ENCODE data around the gene ATP2A2. TPM values are rescaled to one million over a fixed set of nuclear protein-coding genes. Genes with fewer than 3 reads are reported as not detected.

Gene ATP2A2
- polyA plus RNA-seq, 1 donor (not counting 4 experiments of a cell fraction or from before 2014, with no cell fraction given): 127 TPM

DNA sequence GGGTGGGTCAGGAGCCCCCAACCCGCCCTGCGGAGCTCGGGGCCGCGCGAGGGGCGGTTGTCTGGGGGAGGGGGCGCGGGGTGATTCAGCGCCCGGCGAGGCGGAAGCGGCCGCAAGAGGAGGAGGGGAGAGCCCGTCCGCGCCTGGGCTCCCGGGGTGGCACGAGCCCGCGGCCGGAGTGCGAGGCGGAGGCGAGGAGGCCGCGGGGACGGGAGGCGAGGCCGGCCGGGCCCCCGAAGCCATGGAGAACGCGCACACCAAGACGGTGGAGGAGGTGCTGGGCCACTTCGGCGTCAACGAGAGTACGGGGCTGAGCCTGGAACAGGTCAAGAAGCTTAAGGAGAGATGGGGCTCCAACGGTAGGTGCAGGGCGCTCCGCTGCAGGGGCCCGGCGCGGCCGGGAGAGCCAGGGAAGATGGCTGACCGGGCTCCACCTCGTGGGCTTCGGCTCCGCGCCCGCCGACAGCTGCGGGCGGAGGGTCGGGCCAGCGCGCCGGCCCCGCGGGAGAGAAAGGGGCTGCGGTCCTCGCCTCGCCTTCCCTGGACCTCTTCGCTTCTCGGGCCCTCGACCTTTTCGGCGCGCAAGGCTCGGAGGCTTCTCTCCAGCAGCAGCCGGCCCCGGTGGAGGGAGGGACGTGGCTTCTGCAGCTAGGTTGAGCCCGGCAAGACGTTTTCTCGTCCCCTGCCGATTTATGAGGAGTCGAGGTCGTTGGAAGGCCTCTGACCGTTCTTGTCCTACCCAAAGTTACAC, 677 bp downstream of the ATP2A2 start:
- FAIRE-seq (no peak), DNase-seq (ENCODE audit: low read depth, low spot score) (no peak)
- Histone ChIP-seq H3K79me2 (ENCODE audit: control insufficient read depth, insufficient read depth, low read length) (peaks cover 55% of the 10 kb centered on the region), H3K4me2 (ENCODE audit: control insufficient read depth, extremely low read depth, insufficient read depth, low read depth, low read length) (peak overlapping the region; percentile 100), H3K27me3 (ENCODE audit: control insufficient read depth, extremely low read depth, insufficient read depth, low read length) (no peaks in the 10 kb centered on the region), H3K4me1 (ENCODE audit: control insufficient read depth, extremely low read depth, insufficient read depth, low read length) (peaks cover 47% of the 10 kb centered on the region), H3K36me3 (ENCODE audit: control insufficient read depth in 2 of 2, extremely low read depth in 1 of 2, insufficient read depth in 2 of 2, low read length in 2 of 2) (peaks cover 3 to 23% of the 10 kb centered on the region in 2 experiments), H3K9ac (ENCODE audit: control insufficient read depth, extremely low read depth, insufficient read depth, low read length) (peak overlapping the region; percentile 97), H3K9me3 (ENCODE audit: control insufficient read depth, low read depth, low read length) (no peaks in the 10 kb centered on the region), H4K20me1 (ENCODE audit: control insufficient read depth, extremely low read depth, insufficient read depth, low read length) (peaks cover 20% of the 10 kb centered on the region), H3K27ac (ENCODE audit: control insufficient read depth, insufficient read depth, low read length) (peak overlapping the region; percentile 92), H3K4me3 (ENCODE audit: control insufficient read depth in 2 of 3, extremely low read depth in 1 of 3, insufficient read depth in 2 of 3, low read depth in 1 of 3, low read length in 3 of 3) (peak overlapping the region; percentile 53 to 99 (median 82)), H2AFZ (ENCODE audit: control insufficient read depth, low read length) (no peak overlapping the region), H3K9me1 (ENCODE audit: control insufficient read depth, extremely low read depth, insufficient read depth, low read length) (no peaks in the 10 kb centered on the region)
- no peak for TF ChIP-seq EZH2 (IDR thresholded peaks at IDR 0.05; ENCODE audit: low read length)
- dilution Hi-C loops (cut with MboI; ENCODE audit: extremely low pct_ligation_motif_present, low sequenced_read_pairs): no loop called here

DNA sequence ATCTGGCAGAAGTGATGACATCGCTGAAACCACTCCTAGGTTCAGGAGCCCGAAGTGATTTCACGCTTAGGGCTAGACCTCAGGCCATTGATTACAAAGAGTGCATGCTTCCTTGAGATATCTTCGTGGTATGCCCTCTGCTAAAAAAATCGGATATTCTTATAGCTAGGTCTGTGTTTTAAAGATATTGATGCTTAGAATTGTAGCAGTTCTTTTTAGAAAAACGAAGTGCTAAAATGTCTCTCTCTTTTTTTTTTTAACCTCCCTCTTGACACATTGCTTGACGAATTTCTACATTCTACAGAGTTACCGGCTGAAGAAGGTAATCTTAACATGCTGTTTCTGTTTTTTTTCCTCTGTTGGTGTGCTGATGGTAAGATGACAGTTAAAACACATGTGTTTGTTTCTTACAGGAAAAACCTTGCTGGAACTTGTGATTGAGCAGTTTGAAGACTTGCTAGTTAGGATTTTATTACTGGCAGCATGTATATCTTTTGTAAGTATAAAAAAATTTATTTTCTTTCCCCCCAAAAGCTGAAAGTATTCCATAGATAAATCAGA, 1.3 kb downstream of the ATP2A2 start:
- FAIRE-seq: no peak
- dilution Hi-C loops (cut with MboI; ENCODE audit: extremely low pct_ligation_motif_present, low sequenced_read_pairs): no loop called here
- DNase-seq (ENCODE audit: low read depth, low spot score): no peak
- Histone ChIP-seq H3K4me1 (ENCODE audit: control insufficient read depth, extremely low read depth, insufficient read depth, low read length) (peaks cover 52% of the 10 kb centered on the region), H3K9ac (ENCODE audit: control insufficient read depth, extremely low read depth, insufficient read depth, low read length) (peak overlapping the region; percentile 97), H3K79me2 (ENCODE audit: control insufficient read depth, insufficient read depth, low read length) (peaks cover 60% of the 10 kb centered on the region), H3K4me3 (ENCODE audit: control insufficient read depth in 2 of 3, extremely low read depth in 1 of 3, insufficient read depth in 2 of 3, low read depth in 1 of 3, low read length in 3 of 3) (peak overlapping the region; percentile 53 to 99 (median 82)), H3K9me3 (ENCODE audit: control insufficient read depth, low read depth, low read length) (no peaks in the 10 kb centered on the region), H3K4me2 (ENCODE audit: control insufficient read depth, extremely low read depth, insufficient read depth, low read depth, low read length) (peak overlapping the region; percentile 100), H3K9me1 (ENCODE audit: control insufficient read depth, extremely low read depth, insufficient read depth, low read length) (no peaks in the 10 kb centered on the region), H2AFZ (ENCODE audit: control insufficient read depth, low read length) (no peak overlapping the region), H3K27ac (ENCODE audit: control insufficient read depth, insufficient read depth, low read length) (peak overlapping the region; percentile 92), H4K20me1 (ENCODE audit: control insufficient read depth, extremely low read depth, insufficient read depth, low read length) (peaks cover 20% of the 10 kb centered on the region), H3K36me3 (ENCODE audit: control insufficient read depth in 2 of 2, extremely low read depth in 1 of 2, insufficient read depth in 2 of 2, low read length in 2 of 2) (peaks cover 3 to 23% of the 10 kb centered on the region in 2 experiments), H3K27me3 (ENCODE audit: control insufficient read depth, extremely low read depth, insufficient read depth, low read length) (no peaks in the 10 kb centered on the region)
- TF ChIP-seq, protein P1, sequence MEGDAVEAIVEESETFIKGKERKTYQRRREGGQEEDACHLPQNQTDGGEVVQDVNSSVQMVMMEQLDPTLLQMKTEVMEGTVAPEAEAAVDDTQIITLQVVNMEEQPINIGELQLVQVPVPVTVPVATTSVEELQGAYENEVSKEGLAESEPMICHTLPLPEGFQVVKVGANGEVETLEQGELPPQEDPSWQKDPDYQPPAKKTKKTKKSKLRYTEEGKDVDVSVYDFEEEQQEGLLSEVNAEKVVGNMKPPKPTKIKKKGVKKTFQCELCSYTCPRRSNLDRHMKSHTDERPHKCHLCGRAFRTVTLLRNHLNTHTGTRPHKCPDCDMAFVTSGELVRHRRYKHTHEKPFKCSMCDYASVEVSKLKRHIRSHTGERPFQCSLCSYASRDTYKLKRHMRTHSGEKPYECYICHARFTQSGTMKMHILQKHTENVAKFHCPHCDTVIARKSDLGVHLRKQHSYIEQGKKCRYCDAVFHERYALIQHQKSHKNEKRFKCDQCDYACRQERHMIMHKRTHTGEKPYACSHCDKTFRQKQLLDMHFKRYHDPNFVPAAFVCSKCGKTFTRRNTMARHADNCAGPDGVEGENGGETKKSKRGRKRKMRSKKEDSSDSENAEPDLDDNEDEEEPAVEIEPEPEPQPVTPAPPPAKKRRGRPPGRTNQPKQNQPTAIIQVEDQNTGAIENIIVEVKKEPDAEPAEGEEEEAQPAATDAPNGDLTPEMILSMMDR (optimal IDR thresholded peaks at IDR 0.05 in 1 of 3, IDR thresholded peaks at IDR 0.05 in 1 of 3, conservative IDR thresholded peaks at IDR 0.05 in 1 of 3; ENCODE audit: extremely low read depth in 1 of 3, insufficient read depth in 2 of 3, low read length in 3 of 3): no peak
- no peak for TF ChIP-seq EZH2 (IDR thresholded peaks at IDR 0.05; ENCODE audit: low read length)
